ENCODE results near the gene TRIP6. TPM values are rescaled to one million over a fixed set of nuclear protein-coding genes. Genes with fewer than 3 reads are reported as not detected.

Gene TRIP6
- total RNA-seq, 4 donors from 2014 or later, result 4.6 to 9.1 (median 7.3) TPM

DNA sequence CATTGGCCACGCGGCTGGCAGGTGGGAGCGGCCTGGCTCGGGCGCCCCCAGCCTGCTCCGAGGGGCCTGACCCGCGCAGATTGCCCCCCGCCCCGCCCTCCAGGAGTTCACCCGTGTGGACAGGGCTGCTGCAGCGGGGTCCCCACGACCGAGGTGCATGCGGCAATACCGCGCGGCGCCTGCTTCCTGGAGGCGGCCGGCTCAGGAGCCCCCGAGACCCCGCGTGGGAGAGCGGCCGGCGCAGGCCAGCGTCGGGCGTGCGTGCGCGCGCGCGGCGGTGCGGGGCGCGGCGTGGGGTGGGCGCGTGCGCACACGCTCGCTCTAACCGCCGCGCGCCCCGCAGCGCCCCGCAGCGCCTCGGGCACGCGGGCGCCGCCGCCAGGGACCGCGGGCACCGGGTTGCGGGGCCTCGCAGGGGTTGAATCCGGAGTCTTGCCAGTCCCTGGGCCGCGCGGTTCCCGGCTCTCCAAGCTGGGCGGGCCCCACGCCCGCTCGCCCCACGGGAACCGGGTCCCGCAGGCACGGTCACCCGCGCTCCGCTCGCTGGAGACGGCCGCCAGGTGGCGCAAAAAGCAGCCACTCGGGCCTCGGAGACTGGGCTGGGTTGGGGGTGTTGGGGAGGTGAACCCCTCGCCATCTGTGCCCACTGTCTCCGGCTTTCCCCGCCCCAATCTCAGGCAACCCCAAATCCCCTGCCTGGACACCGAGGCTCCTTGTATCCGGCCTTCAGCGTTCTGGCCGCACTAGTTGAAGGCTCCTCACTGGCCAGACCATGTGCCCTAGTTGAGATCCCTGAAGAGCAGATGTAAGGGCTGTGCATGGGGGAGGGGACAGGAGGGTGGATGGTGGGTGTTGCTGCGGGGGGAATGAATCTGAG, 29.8 kb downstream of the TRIP6 start:
- TF ChIP-seq, protein P1, sequence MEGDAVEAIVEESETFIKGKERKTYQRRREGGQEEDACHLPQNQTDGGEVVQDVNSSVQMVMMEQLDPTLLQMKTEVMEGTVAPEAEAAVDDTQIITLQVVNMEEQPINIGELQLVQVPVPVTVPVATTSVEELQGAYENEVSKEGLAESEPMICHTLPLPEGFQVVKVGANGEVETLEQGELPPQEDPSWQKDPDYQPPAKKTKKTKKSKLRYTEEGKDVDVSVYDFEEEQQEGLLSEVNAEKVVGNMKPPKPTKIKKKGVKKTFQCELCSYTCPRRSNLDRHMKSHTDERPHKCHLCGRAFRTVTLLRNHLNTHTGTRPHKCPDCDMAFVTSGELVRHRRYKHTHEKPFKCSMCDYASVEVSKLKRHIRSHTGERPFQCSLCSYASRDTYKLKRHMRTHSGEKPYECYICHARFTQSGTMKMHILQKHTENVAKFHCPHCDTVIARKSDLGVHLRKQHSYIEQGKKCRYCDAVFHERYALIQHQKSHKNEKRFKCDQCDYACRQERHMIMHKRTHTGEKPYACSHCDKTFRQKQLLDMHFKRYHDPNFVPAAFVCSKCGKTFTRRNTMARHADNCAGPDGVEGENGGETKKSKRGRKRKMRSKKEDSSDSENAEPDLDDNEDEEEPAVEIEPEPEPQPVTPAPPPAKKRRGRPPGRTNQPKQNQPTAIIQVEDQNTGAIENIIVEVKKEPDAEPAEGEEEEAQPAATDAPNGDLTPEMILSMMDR (IDR thresholded peaks at IDR 0.05 in 4 of 5, conservative IDR thresholded peaks at IDR 0.05 in 1 of 5), result peak; percentile 43 to 88 (median 82)
- no peak for TF ChIP-seq POLR2A (IDR thresholded peaks at IDR 0.05)
- H3K9me3 ChIP-seq, result no peaks in the 10 kb centered on the region
- peak; percentile 12 to 32 for ATAC-seq
- peaks cover 0 to 6% (median 0%) of the 10 kb centered on the region in 3 donors for H3K27me3 ChIP-seq
- H3K36me3 ChIP-seq, result no peaks in the 10 kb centered on the region
- peak overlapping the region; percentile 52 to 82 (median 74) for H3K4me3 ChIP-seq
- in situ Hi-C loops (cut with MboI; ENCODE audit: low sequenced_read_pairs in 4 of 4) (loop anchor here in 1 of 4 donors (5.0 kb wide), 1 partner anchor 160 kb away; no protein-coding TSS in a partner anchor), intact Hi-C loops (cut with DNase I; ENCODE audit: low total_unique reads) (loop anchor here (1.0 to 10.0 kb wide), 3 partner anchors 162 to 348 kb away; partner anchors contain the start of genes FIS1 and POP7)
- H3K4me1 ChIP-seq, result peaks cover 18 to 34% of the 10 kb centered on the region in 2 donors
- peak overlapping the region in 3 of 4 donors; percentile 87 to 95 (median 95) for H3K27ac ChIP-seq
- no peak for DNase-seq

DNA sequence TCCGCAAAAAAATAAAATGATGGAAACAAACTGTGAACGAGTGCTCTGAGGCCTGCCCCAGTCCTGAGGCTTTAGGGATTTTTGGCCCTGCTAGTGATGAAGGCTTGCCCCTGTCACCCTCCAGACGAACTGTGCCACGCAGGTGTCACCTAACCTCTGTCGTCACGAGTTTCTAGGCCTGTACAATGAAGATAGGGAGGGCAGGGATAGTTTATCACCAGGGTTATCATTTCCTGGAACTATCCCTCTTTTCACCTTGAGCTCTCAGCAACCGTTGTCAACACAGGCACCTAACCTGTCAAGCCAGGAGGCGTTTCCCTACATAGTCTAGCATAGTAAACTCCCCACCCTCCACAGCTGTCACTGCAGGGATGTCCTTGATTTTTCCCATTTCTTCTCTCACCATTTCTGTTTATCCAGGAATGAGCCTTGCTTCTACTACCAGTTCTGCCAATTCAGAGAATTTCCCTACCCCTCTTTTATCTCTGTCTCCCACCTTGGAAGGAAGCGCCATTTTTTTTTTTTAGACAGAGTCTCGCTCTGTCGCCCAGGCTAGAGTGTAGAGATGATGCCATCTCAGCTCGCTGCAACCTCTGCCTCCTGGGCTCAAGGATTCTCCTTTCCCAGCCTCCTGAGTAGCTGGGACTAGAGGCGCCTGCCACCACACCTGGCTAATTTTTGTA, 30.7 kb downstream of the TRIP6 start:
- intact Hi-C loops (cut with DNase I; ENCODE audit: low total_unique reads), result loop anchor here (1.0 to 10.0 kb wide), 3 partner anchors 161 to 347 kb away; partner anchors contain the start of genes FIS1 and POP7

DNA sequence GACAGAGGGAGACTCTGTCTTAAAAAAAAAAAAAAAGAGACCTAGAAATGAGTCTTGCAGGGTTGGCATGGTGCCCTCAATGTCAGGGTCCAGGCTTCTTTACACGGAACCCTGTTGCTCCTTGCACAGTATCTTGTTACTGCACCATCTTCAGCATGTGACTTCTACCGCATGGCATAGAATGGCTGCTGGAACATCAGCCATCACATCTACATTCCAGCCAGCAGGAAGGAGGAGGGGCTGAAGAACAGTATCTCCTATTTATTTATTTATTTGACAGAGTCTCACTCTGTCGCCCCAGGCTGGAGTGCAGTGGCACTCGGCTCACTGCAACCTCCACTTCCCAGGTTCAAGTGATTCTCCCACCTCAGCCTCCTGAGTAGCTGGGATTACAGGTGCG, 32.2 kb downstream of the TRIP6 start:
- DNase-seq (no peak), ATAC-seq (no peak)
- intact Hi-C loops (cut with DNase I; ENCODE audit: low total_unique reads) (loop anchor here (5.0 to 10.0 kb wide), 2 partner anchors 192 to 345 kb away; partner anchors contain the start of genes FIS1 and POP7), in situ Hi-C loops (cut with MboI; ENCODE audit: low sequenced_read_pairs in 4 of 4) (loop anchor here in 1 of 4 donors (5.0 kb wide), 1 partner anchor 158 kb away; no protein-coding TSS in a partner anchor)
- Histone ChIP-seq H3K9me3 (no peaks in the 10 kb centered on the region), H3K36me3 (no peaks in the 10 kb centered on the region), H3K27me3 (peaks cover 0 to 6% (median 0%) of the 10 kb centered on the region in 3 donors), H3K27ac (no peak overlapping the region), H3K4me3 (no peak overlapping the region), H3K4me1 (peaks cover 7 to 21% of the 10 kb centered on the region in 2 donors)
- TF ChIP-seq POLR2A (IDR thresholded peaks at IDR 0.05), result no peak
- TF ChIP-seq, protein P1 (IDR thresholded peaks at IDR 0.05 in 4 of 5, conservative IDR thresholded peaks at IDR 0.05 in 1 of 5), result no peak

More for the DNA sequence above, 30.7 kb downstream of the TRIP6 start:
- no peak for DNase-seq
- TF ChIP-seq, protein P1 (IDR thresholded peaks at IDR 0.05 in 4 of 5, conservative IDR thresholded peaks at IDR 0.05 in 1 of 5), result no peak
- no peak for TF ChIP-seq POLR2A (IDR thresholded peaks at IDR 0.05)
- Histone ChIP-seq H3K4me1 (peaks cover 16 to 34% of the 10 kb centered on the region in 2 donors), H3K9me3 (no peaks in the 10 kb centered on the region), H3K4me3 (no peak overlapping the region), H3K27ac (no peak overlapping the region), H3K36me3 (no peaks in the 10 kb centered on the region), H3K27me3 (peaks cover 0 to 6% (median 0%) of the 10 kb centered on the region in 3 donors)
- in situ Hi-C loops (cut with MboI; ENCODE audit: low sequenced_read_pairs in 4 of 4), result loop anchor here in 1 of 4 donors (5.0 kb wide), 1 partner anchor 159 kb away; no protein-coding TSS in a partner anchor
- ATAC-seq, result no peak

DNA sequence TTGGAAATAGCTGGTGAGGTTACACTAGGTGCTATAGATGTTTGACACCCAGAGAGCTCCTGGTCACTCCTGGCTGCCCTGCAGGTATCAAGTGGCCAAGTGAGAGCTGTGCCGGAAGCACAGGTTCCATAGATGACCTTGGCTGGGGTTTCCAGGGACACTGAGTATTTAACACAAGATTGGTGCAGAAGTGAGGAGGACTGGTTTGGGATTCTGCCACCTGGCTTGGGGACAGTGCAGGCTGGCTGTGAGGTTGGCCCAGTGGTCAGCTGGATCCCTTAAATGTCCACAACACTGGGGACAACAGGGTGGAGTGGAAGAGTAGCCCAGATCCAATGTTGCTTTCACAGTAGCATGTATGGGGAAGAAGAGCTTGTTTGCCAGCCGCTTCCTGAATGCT, 33.8 kb downstream of the TRIP6 start:
- Histone ChIP-seq H3K27me3 (no peaks in the 10 kb centered on the region), H3K36me3 (no peaks in the 10 kb centered on the region), H3K4me1 (peaks cover 0 to 7% of the 10 kb centered on the region in 2 donors), H3K27ac (no peak overlapping the region), H3K4me3 (no peak overlapping the region), H3K9me3 (no peaks in the 10 kb centered on the region)
- TF ChIP-seq, protein P1 (IDR thresholded peaks at IDR 0.05 in 4 of 5, conservative IDR thresholded peaks at IDR 0.05 in 1 of 5), result no peak
- TF ChIP-seq POLR2A (IDR thresholded peaks at IDR 0.05), result no peak
- ATAC-seq, result no peak
- intact Hi-C loops (cut with DNase I; ENCODE audit: low total_unique reads) (no loop called here), in situ Hi-C loops (cut with MboI; ENCODE audit: low sequenced_read_pairs in 4 of 4) (loop anchor here in 1 of 4 donors (5.0 kb wide), 1 partner anchor 156 kb away; no protein-coding TSS in a partner anchor)
- DNase-seq, result no peak

All from gastrocnemius medialis (tissue), 4 donors.